Mammary epithelial cell (primary cell): Measurements from ENCODE around the gene HINT2.

Experiments
- EZH2 ChIP-seq: IDR thresholded peaks from 2 replicates; pipeline ENCODE4 v1.6.1; 2012; ENCODE audit warnings: low read length, inconsistent platforms, borderline replicate concordance
- TF ChIP-seq, protein P1 (sequence below), 2 donors: IDR thresholded peaks in 1 of 2; conservative IDR thresholded peaks in 1 of 2; 2 replicates each; pipeline ENCODE4 v1.5.1; 2011 to 2012; ENCODE audit warnings: inconsistent platforms in 2 of 2, low read length in 2 of 2, mild to moderate bottlenecking in 2 of 2, control low read depth in 1 of 2, low read depth in 1 of 2; ENCODE audit not compliant: insufficient read depth in 1 of 2; ENCODE audit errors: extremely low read depth in 1 of 2

DNA sequence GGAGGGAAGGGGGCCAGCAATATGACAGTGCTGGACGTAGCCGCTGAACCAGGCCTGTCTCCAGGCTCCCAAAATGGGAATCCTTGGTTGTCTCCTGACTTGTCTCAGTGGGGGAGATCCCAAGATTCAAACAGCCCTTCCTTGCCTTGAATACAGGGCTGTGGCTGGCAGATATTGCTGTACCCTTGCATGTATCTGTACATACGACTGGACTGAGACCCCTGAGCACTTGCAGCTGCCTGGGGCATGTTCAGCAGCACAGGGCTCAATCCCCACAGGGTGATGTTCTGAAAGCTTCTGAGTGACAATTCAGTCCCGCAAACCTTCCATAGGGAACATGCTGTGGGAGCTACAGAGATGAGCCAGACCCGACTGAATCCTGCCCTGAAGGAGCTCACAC is 42.0 kb upstream of the HINT2 start:
- TF ChIP-seq, protein P1, sequence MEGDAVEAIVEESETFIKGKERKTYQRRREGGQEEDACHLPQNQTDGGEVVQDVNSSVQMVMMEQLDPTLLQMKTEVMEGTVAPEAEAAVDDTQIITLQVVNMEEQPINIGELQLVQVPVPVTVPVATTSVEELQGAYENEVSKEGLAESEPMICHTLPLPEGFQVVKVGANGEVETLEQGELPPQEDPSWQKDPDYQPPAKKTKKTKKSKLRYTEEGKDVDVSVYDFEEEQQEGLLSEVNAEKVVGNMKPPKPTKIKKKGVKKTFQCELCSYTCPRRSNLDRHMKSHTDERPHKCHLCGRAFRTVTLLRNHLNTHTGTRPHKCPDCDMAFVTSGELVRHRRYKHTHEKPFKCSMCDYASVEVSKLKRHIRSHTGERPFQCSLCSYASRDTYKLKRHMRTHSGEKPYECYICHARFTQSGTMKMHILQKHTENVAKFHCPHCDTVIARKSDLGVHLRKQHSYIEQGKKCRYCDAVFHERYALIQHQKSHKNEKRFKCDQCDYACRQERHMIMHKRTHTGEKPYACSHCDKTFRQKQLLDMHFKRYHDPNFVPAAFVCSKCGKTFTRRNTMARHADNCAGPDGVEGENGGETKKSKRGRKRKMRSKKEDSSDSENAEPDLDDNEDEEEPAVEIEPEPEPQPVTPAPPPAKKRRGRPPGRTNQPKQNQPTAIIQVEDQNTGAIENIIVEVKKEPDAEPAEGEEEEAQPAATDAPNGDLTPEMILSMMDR (conservative IDR thresholded peaks at IDR 0.05 in 1 of 2, IDR thresholded peaks at IDR 0.05 in 1 of 2; ENCODE audit: extremely low read depth in 1 of 2, insufficient read depth in 1 of 2, low read depth in 1 of 2, low read length in 2 of 2) = no peak
- no peak for TF ChIP-seq EZH2
